HepG2 (cell line): ENCODE data around the gene ECE2. TPM values are rescaled to one million over a fixed set of nuclear protein-coding genes. Genes with fewer than 3 reads are reported as not detected.
A peak's percentile ranks its signal among the peaks of the same experiment; 100 is the strongest.

Experiments
- ARID5B ChIP-seq: IDR thresholded peaks from 2 replicates; pipeline ENCODE4 v1.4.0; 2020; ENCODE audit warnings: mild to moderate bottlenecking, missing genetic modification reagents
- ARNTL ChIP-seq: sonication (generic); formaldehyde crosslinking; IDR thresholded peaks from 2 replicates; pipeline ENCODE4 v1.4.0; 2020; ENCODE audit warnings: mild to moderate bottlenecking, missing genetic modification reagents
- CCAR2 ChIP-seq: fragments of 200-400 bp; formaldehyde crosslinking; optimal IDR thresholded peaks from 2 replicates; pipeline ENCODE3; 2018; ENCODE audit warnings: low read depth, mild to moderate bottlenecking, low read length, moderate library complexity
- CREBL2 ChIP-seq: sonication (generic); formaldehyde crosslinking; IDR thresholded peaks from 2 replicates; pipeline ENCODE4 v1.8.1; 2023; ENCODE audit warnings: missing genetic modification reagents, mild to moderate bottlenecking, borderline replicate concordance
- ELF3 ChIP-seq: IDR thresholded peaks from 2 replicates; pipeline ENCODE4 v1.6.1; 2016; ENCODE audit warnings: missing genetic modification reagents, missing compliant biosample characterization
- ELF4 ChIP-seq: sonication (generic); formaldehyde crosslinking; IDR thresholded peaks from 2 replicates; pipeline ENCODE4 v1.5.0; 2020; ENCODE audit warnings: missing genetic modification reagents, mild to moderate bottlenecking, moderate library complexity, borderline replicate concordance
- FOXA1 ChIP-seq, 2 experiments: fragments of 450-650 bp in 1 of 2; sonication (generic) in 1 of 2; formaldehyde crosslinking in 1 of 2; IDR thresholded peaks; 2 replicates each; pipeline versions ENCODE4 v1.4.0 to v1.6.1; 2016 to 2020; ENCODE audit warnings: missing genetic modification reagents in 1 of 2
- MXD3 ChIP-seq: IDR thresholded peaks from 2 replicates; pipeline ENCODE4 v1.6.1; 2016; ENCODE audit warnings: mild to moderate bottlenecking, missing biosample characterization, missing genetic modification reagents
- NKX3-1 ChIP-seq: sonication (generic); formaldehyde crosslinking; IDR thresholded peaks from 2 replicates; pipeline ENCODE4 v1.5.0; 2020; ENCODE audit warnings: missing genetic modification reagents
- NONO ChIP-seq, 2 experiments: fragments of 450-650 bp in 1 of 2; sonication (generic) in 1 of 2; formaldehyde crosslinking in 1 of 2; IDR thresholded peaks in 1 of 2; conservative IDR thresholded peaks in 1 of 2; 2 replicates each; pipeline versions ENCODE4 v1.6.1 to v1.8.0; 2017 to 2022; ENCODE audit warnings: mild to moderate bottlenecking in 1 of 2, missing genetic modification reagents in 1 of 2, moderate library complexity in 1 of 2
- NPAS2 ChIP-seq: sonication (generic); formaldehyde crosslinking; IDR thresholded peaks from 2 replicates; pipeline ENCODE4 v1.8.0; 2022; ENCODE audit warnings: mild to moderate bottlenecking, missing genetic modification reagents, borderline replicate concordance
- RBM22 ChIP-seq: fragments of 200-400 bp; formaldehyde crosslinking; optimal IDR thresholded peaks from 2 replicates; pipeline ENCODE3; 2017; ENCODE audit warnings: mild to moderate bottlenecking, low read length, moderate library complexity
- REL ChIP-seq: sonication (generic); formaldehyde crosslinking; conservative IDR thresholded peaks from 2 replicates; pipeline ENCODE4 v1.8.0; 2022; ENCODE audit warnings: mild to moderate bottlenecking, missing genetic modification reagents, moderate library complexity
- SIN3B ChIP-seq: fragments of 150-350 bp; IDR thresholded peaks from 2 replicates; pipeline ENCODE4 v1.6.1; 2014; ENCODE audit warnings: low read length
- SMAD3 ChIP-seq: sonication (generic); formaldehyde crosslinking; IDR thresholded peaks from 2 replicates; pipeline ENCODE4 v1.4.0; 2020; ENCODE audit warnings: missing genetic modification reagents
- STAT5B ChIP-seq: sonication (generic); formaldehyde crosslinking; IDR thresholded peaks from 2 replicates; pipeline ENCODE4 v1.4.0; 2020; ENCODE audit warnings: missing genetic modification reagents
- TMF1 ChIP-seq: sonication (generic); formaldehyde crosslinking; IDR thresholded peaks from 2 replicates; pipeline ENCODE4 v1.8.1; 2022; ENCODE audit warnings: low read depth, missing genetic modification reagents
- YEATS2 ChIP-seq: sonication (generic); formaldehyde crosslinking; IDR thresholded peaks from 2 replicates; pipeline ENCODE4 v1.4.0; 2020; ENCODE audit warnings: missing genetic modification reagents, borderline replicate concordance
- ZBTB14 ChIP-seq: sonication (generic); formaldehyde crosslinking; IDR thresholded peaks from 2 replicates; pipeline ENCODE4 v1.4.0; 2020; ENCODE audit warnings: missing genetic modification reagents
- ZNF576 ChIP-seq: sonication (generic); formaldehyde crosslinking; IDR thresholded peaks from 2 replicates; pipeline ENCODE4 v1.4.0; 2020; ENCODE audit warnings: mild to moderate bottlenecking, missing genetic modification reagents
- ZNF598 ChIP-seq: sonication (generic); formaldehyde crosslinking; IDR thresholded peaks from 2 replicates; pipeline ENCODE4 v1.5.1; 2020; ENCODE audit warnings: mild to moderate bottlenecking, missing genetic modification reagents, borderline replicate concordance
- ZNF782 ChIP-seq: sonication (generic); formaldehyde crosslinking; IDR thresholded peaks from 2 replicates; pipeline ENCODE4 v1.4.0; 2020; ENCODE audit warnings: missing genetic modification reagents, mild to moderate bottlenecking, borderline replicate concordance
- ZSCAN30 ChIP-seq: sonication (generic); formaldehyde crosslinking; IDR thresholded peaks from 2 replicates; pipeline ENCODE4 v1.5.0; 2020; ENCODE audit warnings: mild to moderate bottlenecking, missing genetic modification reagents
- ZZZ3 ChIP-seq: sonication (generic); formaldehyde crosslinking; IDR thresholded peaks from 2 replicates; pipeline ENCODE4 v1.4.0; 2020; ENCODE audit warnings: missing genetic modification reagents, mild to moderate bottlenecking, borderline replicate concordance
- polyA plus RNA-seq, 8 experiments: library from polyadenylated mRNA; depleted of rRNA in 3 of 8; stranded (reverse) in 7 of 8; unstranded in 1 of 8; fragments of >200 nt; fragmentation: Illumina TruSeq in 4 of 8; extraction: Trizol in 4 of 8; gene quantifications; 2 replicates each; pipeline versions ENCODE4 v1.2.1 to v1.2.3, GENCODE V29; 2011 to 2016; ENCODE audit warnings: low read depth in 4 of 8, missing spikeins in 1 of 8, mixed read lengths in 1 of 8; ENCODE audit not compliant: insufficient read depth in 1 of 8
- total RNA-seq, 5 experiments: library from RNA; depleted of rRNA; stranded (reverse); fragments of >200 nt; fragmentation: Illumina TruSeq; extraction: Trizol; gene quantifications; 2 replicates each; pipeline ENCODE4 v1.2.3, GENCODE V29; 2016; ENCODE audit warnings: low read depth in 1 of 5

The ECE2 gene
- total and polyA plus RNA-seq, 2 of the 13 experiments (the other 11 are each of a cell fraction or from before 2014, with no cell fraction given): not detected

GRCh38 chr3:184298759-184299487 lies 23.1 kb downstream of the ECE2 start, which contains the start of gene PSMD2 (continued):
- TF ChIP-seq ELF4 (CRISPR knock-in tag) (no peak), CREBL2 (CRISPR knock-in tag) (no peak), ZNF598 (CRISPR knock-in tag) (no peak), YEATS2 (CRISPR knock-in tag) (peak; percentile 59; the same call in 1 of the 2 replicates), REL (CRISPR knock-in tag) (no peak), FOXA1 (IDR thresholded peaks at IDR 0.05) (no peak), FOXA1 (CRISPR knock-in tag; IDR thresholded peaks at IDR 0.05) (no peak), ZBTB14 (peak; percentile 84), MXD3 (peak; percentile 64), ELF3 (CRISPR knock-in tag) (peak; percentile 59), ZNF576 (CRISPR knock-in tag) (no peak), TMF1 (CRISPR knock-in tag) (no peak), NONO (IDR thresholded peaks at IDR 0.05) (no peak), NONO (CRISPR knock-in tag; conservative IDR thresholded peaks at IDR 0.05) (no peak), ZNF782 (CRISPR knock-in tag) (no peak), ZSCAN30 (CRISPR knock-in tag) (peak; percentile 67; the same call in 1 of the 2 replicates), ZZZ3 (peak; percentile 68; the same call in 1 of the 2 replicates), SIN3B (no peak), NPAS2 (CRISPR knock-in tag) (no peak), SMAD3 (CRISPR knock-in tag) (no peak), NKX3-1 (CRISPR knock-in tag) (peak; percentile 65; the same call in 1 of the 2 replicates), RBM22 (no peak), ARNTL (no peak; the same call in 1 of the 2 replicates), CCAR2 (no peak), STAT5B (CRISPR knock-in tag) (no peak), ARID5B (no peak)
